ENCODE results near the gene ZSWIM4. TPM values are rescaled to one million over a fixed set of nuclear protein-coding genes. Genes with fewer than 3 reads are reported as not detected.
"Not testable (repeated sequence)": the region's sequence is repeated elsewhere in the genome, so short reads cannot be mapped to it uniquely, and the experiment has no call there.

Gene ZSWIM4
- total and polyA plus RNA-seq, 2 of the 4 experiments (the other 2 are of a cell fraction): 2.2 to 6.2 TPM

DNA sequence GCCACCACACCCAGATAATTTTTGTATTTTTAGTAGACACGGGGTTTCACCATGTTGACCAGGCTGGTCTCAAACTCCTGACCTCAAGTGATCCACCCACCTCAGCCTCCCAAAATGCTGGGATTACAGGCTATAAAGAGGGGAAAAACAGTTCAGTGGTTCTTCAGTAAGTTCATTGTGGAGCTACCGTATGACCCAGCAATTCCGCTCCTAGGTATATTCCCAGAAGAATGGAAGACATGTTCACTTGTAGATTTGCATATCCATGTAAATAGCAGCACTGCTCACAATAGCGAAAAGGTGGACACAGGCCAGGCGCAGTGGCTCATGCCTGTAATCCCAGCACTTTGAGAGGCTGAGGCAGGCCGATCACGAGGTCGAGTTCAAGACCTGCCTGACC, 15.4 kb upstream of the ZSWIM4 start:
- H2BK5ac ChIP-seq (ENCODE audit: low read depth, low read length, poor library complexity, severe bottlenecking); H3K4me1 ChIP-seq (ENCODE audit: control insufficient read depth, insufficient read depth, low read length); H2AK5ac ChIP-seq (ENCODE audit: low read depth, low read length); H3K27ac ChIP-seq (ENCODE audit: insufficient read depth, low read length); POLR2A ChIA-PET (ENCODE audit: unreplicated experiment); H3K4ac ChIP-seq (ENCODE audit: low read depth, low read length); H3K4me2 ChIP-seq (ENCODE audit: low read depth, low read length); H4K91ac ChIP-seq (ENCODE audit: insufficient read depth, low read depth, low read length); H2AK9ac ChIP-seq (replicated peaks; ENCODE audit: low read depth, low read length, poor library complexity); ATAC-seq (ENCODE audit: low read depth); H3K14ac ChIP-seq (replicated peaks; ENCODE audit: low read depth, low read length); H4K8ac ChIP-seq (ENCODE audit: low read depth in 2 of 2, low read length in 2 of 2); H3K9ac ChIP-seq (ENCODE audit: low read depth, low read length); DNase-seq; H3K4me3 ChIP-seq (ENCODE audit: insufficient read depth, low read depth, low read length); H2BK120ac ChIP-seq (ENCODE audit: low read depth, low read length); H3K27me3 ChIP-seq (ENCODE audit: control insufficient read depth, insufficient read depth, low read length); H2BK20ac ChIP-seq (ENCODE audit: low read depth, low read length); H3K23ac ChIP-seq (ENCODE audit: low read depth, low read length); intact Hi-C loops (cut with micrococcal nuclease); H3K9me3 ChIP-seq (ENCODE audit: control insufficient read depth, insufficient read depth, low read length); BruUV-seq (replicated peaks); H2BK15ac ChIP-seq (ENCODE audit: low read depth, low read length); H3K56ac ChIP-seq (ENCODE audit: extremely low read depth, insufficient read depth, low read length); H2AFZ ChIP-seq (replicated peaks; ENCODE audit: low read length, poor library complexity); H4K5ac ChIP-seq (ENCODE audit: low read depth, low read length); dilution Hi-C loops (cut with HindIII; ENCODE audit: low sequenced_read_pairs, unreplicated experiment); H3K18ac ChIP-seq (ENCODE audit: low read depth, low read length); CTCF ChIA-PET: not testable (repeated sequence)
- Histone ChIP-seq H3K36me3 (ENCODE audit: control insufficient read depth, insufficient read depth, low read length) (peaks cover 35% of the 10 kb centered on the region), H4K20me1 (ENCODE audit: insufficient read depth, low read length) (peaks cover 14% of the 10 kb centered on the region; the same call in 1 of the 2 replicates), H3K79me1 (ENCODE audit: low read depth in 1 of 2, low read length in 2 of 2) (peaks cover 11 to 55% of the 10 kb centered on the region in 2 experiments), H3K9me1 (ENCODE audit: insufficient read depth, low read length) (peaks cover 14% of the 10 kb centered on the region; the same call in 1 of the 2 replicates)
- in situ Hi-C loops (cut with MboI; ENCODE audit: low sequenced_read_pairs): loop anchor here (5.0 kb wide), 1 partner anchor 83 kb away; no protein-coding TSS in a partner anchor
- 98% methylated on average over 4 of the region's 8 CpGs; no CpG with 5 or more reads in 1 of the 2 experiments for WGBS, 2 experiments (ENCODE audit: extremely low coverage in 2 of 2, insufficient read length in 1 of 2)
